OCI-LY1 (cell line): ENCODE measurements around the gene ASMTL.

ENCODE experiments used
- CTCF ChIP-seq: fragments of 200-600 bp; sonication (generic), shearing (Covaris generic); IDR thresholded peaks from 2 replicates; pipeline ENCODE4 v1.5.1; 2017; ENCODE audit warnings: mild to moderate bottlenecking, antibody characterized with exemption, low read length, moderate library complexity, mixed read lengths
- EZH2 ChIP-seq: fragments of 200-600 bp; sonication (generic), shearing (Covaris generic); IDR thresholded peaks from 2 replicates; pipeline ENCODE4 v1.8.0; 2017; ENCODE audit warnings: borderline replicate concordance, mixed run types, mild to moderate bottlenecking, antibody characterized with exemption, low read length, moderate library complexity, mixed read lengths

- TF ChIP-seq CTCF = no peak
- TF ChIP-seq EZH2 = no peak
Measured at GRCh38 chrX:1416965-1417760, 35.5 kb downstream of the ASMTL start.
